SK-N-SH (cell line): ENCODE results near the gene METTL23. TPM values are rescaled to one million over a fixed set of nuclear protein-coding genes. Genes with fewer than 3 reads are reported as not detected.

ENCODE experiments used
- CTCF ChIA-PET: fragments of 300-600, 350-600 bp; formaldehyde crosslinking; extraction: SDS; loops from one replicate; lab custom pipeline; 2021; lab: Yijun Ruan, JAX
- POLR2A ChIA-PET: fragments of 350-600 bp; sonication (Branson Sonifier 250); formaldehyde crosslinking; extraction: SDS; loops from one replicate; lab custom pipeline; 2020; ENCODE audit warnings: antibody characterized with exemption, inconsistent platforms; lab: Yijun Ruan, JAX
- DNase-seq: peaks from one replicate; pipeline ENCODE4 v3.0.0; 2012
- H2AFZ ChIP-seq: fragments of 200-600 bp; sonication (generic); 2 replicates; pipeline ENCODE4 v1.8.1; 2016; ENCODE audit warnings: antibody characterized with exemption, mild to moderate bottlenecking, low read depth
- H3F3A ChIP-seq: fragments of 200-600 bp; sonication (generic); replicated peaks from 2 replicates; pipeline ENCODE3; 2016; ENCODE audit warnings: antibody characterized with exemption, mild to moderate bottlenecking; ENCODE audit not compliant: insufficient read depth
- H3K27ac ChIP-seq, 2 experiments: fragments of 200-500 bp in 1 of 2; fragments of 200-600 bp in 1 of 2; sonication (Bioruptor generic) in 1 of 2; sonication (generic), shearing (Covaris generic) in 1 of 2; 2 replicates each; pipeline versions ENCODE4 v1.5.1 to v1.6.1; 2014 to 2016; ENCODE audit warnings: low read depth in 2 of 2, inconsistent platforms in 1 of 2, low read length in 1 of 2, mild to moderate bottlenecking in 1 of 2, mixed read lengths in 1 of 2
- H3K27me3 ChIP-seq: fragments of 200-600 bp; sonication (generic), shearing (Covaris generic); 2 replicates; pipeline ENCODE4 v1.6.1; 2016; ENCODE audit warnings: mixed run types; ENCODE audit not compliant: insufficient read depth
- H3K36me3 ChIP-seq, 2 experiments: fragments of 200-500 bp in 1 of 2; fragments of 200-600 bp in 1 of 2; sonication (Bioruptor generic) in 1 of 2; sonication (generic) in 1 of 2; replicated peaks in 1 of 2; 2 replicates each; pipeline versions ENCODE3 to v1.5.1; 2014 to 2016; ENCODE audit warnings: low read length in 1 of 2, mild to moderate bottlenecking in 1 of 2; ENCODE audit not compliant: insufficient read depth in 2 of 2, control insufficient read depth in 1 of 2
- H3K4me1 ChIP-seq, 2 experiments: fragments of 200-500 bp in 1 of 2; fragments of 200-600 bp in 1 of 2; sonication (Bioruptor generic) in 1 of 2; sonication (generic), shearing (Covaris generic) in 1 of 2; 2 replicates each; pipeline versions ENCODE4 v1.5.1 to v1.6.1; 2014 to 2016; ENCODE audit warnings: low read depth in 1 of 2, low read length in 1 of 2, mixed run types in 1 of 2; ENCODE audit not compliant: insufficient read depth in 2 of 2, control insufficient read depth in 1 of 2
- H3K4me2 ChIP-seq: fragments of 200-600 bp; sonication (generic), shearing (Covaris generic); 2 replicates; pipeline ENCODE4 v1.6.1; 2017; ENCODE audit warnings: mixed run types
- H3K4me3 ChIP-seq, 2 experiments: fragments of 200-500 bp in 1 of 2; fragments of 200-600 bp in 1 of 2; sonication (Bioruptor generic) in 1 of 2; sonication (generic), shearing (Covaris generic) in 1 of 2; 2 replicates each; pipeline versions ENCODE4 v1.5.1 to v1.8.1; 2014 to 2016; ENCODE audit warnings: low read depth in 2 of 2, inconsistent platforms in 1 of 2, low read length in 1 of 2, mild to moderate bottlenecking in 1 of 2, mixed read lengths in 1 of 2, moderate library complexity in 1 of 2
- H3K79me2 ChIP-seq: fragments of 200-600 bp; sonication (generic); 2 replicates; pipeline ENCODE4 v1.8.1; 2017; ENCODE audit warnings: mild to moderate bottlenecking; ENCODE audit not compliant: insufficient read depth
- H3K9ac ChIP-seq: fragments of 200-600 bp; sonication (generic); 2 replicates; pipeline ENCODE4 v1.6.1; 2017; ENCODE audit warnings: mixed run types
- H3K9me2 ChIP-seq: fragments of 200-600 bp; sonication (generic); 2 replicates; pipeline ENCODE4 v1.6.1; 2017; ENCODE audit warnings: mixed run types
- H3K9me3 ChIP-seq: fragments of 200-600 bp; sonication (generic); 2 replicates; pipeline ENCODE4 v1.6.1; 2017; ENCODE audit warnings: mixed run types, mild to moderate bottlenecking, moderate library complexity
- H4K20me1 ChIP-seq: fragments of 200-600 bp; sonication (generic); 2 replicates; pipeline ENCODE4 v1.6.1; 2017; ENCODE audit warnings: mild to moderate bottlenecking, mixed run types; ENCODE audit not compliant: insufficient read depth
- ELF1 ChIP-seq: IDR thresholded peaks from 2 replicates; pipeline ENCODE4 v1.4.0; 2012
- EP300 ChIP-seq, 2 experiments: IDR thresholded peaks; 2 replicates each; pipeline versions ENCODE4 v1.4.0 to v1.6.1; 2012; ENCODE audit warnings: borderline replicate concordance in 1 of 2, low read depth in 1 of 2, low read length in 1 of 2
- EZH2phosphoT487 ChIP-seq: fragments of 200-600 bp; sonication (generic); IDR thresholded peaks from 2 replicates; pipeline ENCODE4 v1.6.1; 2017; ENCODE audit warnings: low read depth, mixed run types, mild to moderate bottlenecking, antibody characterized with exemption, moderate library complexity, borderline replicate concordance
- FOSL2 ChIP-seq: IDR thresholded peaks from 2 replicates; pipeline ENCODE4 v1.4.0; 2012; ENCODE audit warnings: low read depth, mild to moderate bottlenecking, moderate library complexity, borderline replicate concordance
- FOXJ3 ChIP-seq: sonication (generic); formaldehyde crosslinking; IDR thresholded peaks from 2 replicates; pipeline ENCODE4 v1.5.1; 2020; ENCODE audit warnings: mild to moderate bottlenecking, missing genetic modification reagents
- GABPA ChIP-seq: IDR thresholded peaks from 2 replicates; pipeline ENCODE4 v1.4.0; 2012; ENCODE audit warnings: low read depth, mild to moderate bottlenecking
- NFIC ChIP-seq: IDR thresholded peaks from 2 replicates; pipeline ENCODE4 v1.4.0; 2012; ENCODE audit warnings: borderline replicate concordance
- NRF1 ChIP-seq: IDR thresholded peaks from 2 replicates; pipeline ENCODE4 v1.6.1; 2012; ENCODE audit warnings: low read depth, mild to moderate bottlenecking, low read length
- POLR2AphosphoS5 ChIP-seq: IDR thresholded peaks from 2 replicates; pipeline ENCODE4 v1.6.1; 2012; ENCODE audit warnings: low read depth, low read length
- RAD21 ChIP-seq: IDR thresholded peaks from 2 replicates; pipeline ENCODE4 v1.6.1; 2012; ENCODE audit warnings: mild to moderate bottlenecking, low read length
- RCOR1 ChIP-seq: fragments of 150-350 bp; IDR thresholded peaks from 2 replicates; pipeline ENCODE4 v1.6.1; 2017; ENCODE audit warnings: antibody characterized with exemption, low read length
- REST ChIP-seq: IDR thresholded peaks from 2 replicates; pipeline ENCODE4 v1.6.1; 2012; ENCODE audit warnings: mild to moderate bottlenecking, low read depth, low read length, moderate library complexity
- RFX5 ChIP-seq: IDR thresholded peaks from 2 replicates; pipeline ENCODE4 v1.6.1; 2012; ENCODE audit warnings: mild to moderate bottlenecking, improper control_type of control experiment, low read length
- RXRA ChIP-seq: IDR thresholded peaks from 2 replicates; pipeline ENCODE4 v1.4.0; 2012; ENCODE audit warnings: low read depth, mild to moderate bottlenecking, borderline replicate concordance
- SIN3A ChIP-seq: IDR thresholded peaks from 2 replicates; pipeline ENCODE4 v1.6.1; 2012; ENCODE audit warnings: low read depth, mild to moderate bottlenecking, low read length, moderate library complexity, borderline replicate concordance
- SMC3 ChIP-seq: IDR thresholded peaks from 2 replicates; pipeline ENCODE4 v1.6.1; 2012; ENCODE audit warnings: low read depth, low read length, improper control_type of control experiment
- TAF1 ChIP-seq: IDR thresholded peaks from 2 replicates; pipeline ENCODE4 v1.6.1; 2012; ENCODE audit warnings: low read depth, mild to moderate bottlenecking, low read length, moderate library complexity, borderline replicate concordance
- TCF12 ChIP-seq: IDR thresholded peaks from 2 replicates; pipeline ENCODE4 v1.4.0; 2012
- TEAD4 ChIP-seq: IDR thresholded peaks from 2 replicates; pipeline ENCODE4 v1.4.0; 2012; ENCODE audit warnings: mild to moderate bottlenecking, borderline replicate concordance; ENCODE audit not compliant: insufficient read depth
- YY1 ChIP-seq: IDR thresholded peaks from 2 replicates; pipeline ENCODE4 v1.4.0; 2012; ENCODE audit warnings: low read depth, mild to moderate bottlenecking
- WGBS: methylation state at CpG from one replicate; pipeline ENCODE4 v1.1.6; 2017; ENCODE audit warnings: low lambda C conversion rate; 5-methylcytosine and 5-hydroxymethylcytosine counted together
- polyA plus RNA-seq, 3 experiments: library from polyadenylated mRNA; depleted of rRNA; stranded (reverse); fragments of >200 nt; gene quantifications; 2 replicates each; pipeline ENCODE4 v1.2.3, GENCODE V29; 2012

Gene METTL23
- polyA plus RNA-seq, 1 of the 3 experiments (the other 2 are of a cell fraction): 75.9 TPM

GRCh38 chr17:76689859-76690258, 36.8 kb upstream of the METTL23 start:
- 92% methylated on average over 11 of the region's 11 CpGs for WGBS
- Histone ChIP-seq H3K4me2 (no peak overlapping the region), H3K4me1 (peaks cover 0 to 15% of the 10 kb centered on the region in 2 experiments; a peak in 1 of 4 replicates), H3K36me3 (peaks cover 11 to 18% of the 10 kb centered on the region in 2 experiments), H3K4me3 (no peak overlapping the region), H3K9me2 (no peaks in the 10 kb centered on the region), H3F3A (peaks cover under 1% of the 10 kb centered on the region), H4K20me1 (peaks cover 35% of the 10 kb centered on the region), H3K9ac (no peak overlapping the region), H3K9me3 (no peaks in the 10 kb centered on the region), H2AFZ (no peak overlapping the region), H3K27ac (no peak overlapping the region), H3K27me3 (no peaks in the 10 kb centered on the region), H3K79me2 (peaks cover 63% of the 10 kb centered on the region)
- ChIA-PET CTCF (interaction anchor here (1.0 to 12.2 kb wide), 8 partner anchors 8 to 366 kb away, joined by 3 to 255 read pairs (median 10); partner anchors contain the start of gene MXRA7), POLR2A (no interaction called here)
- TF ChIP-seq TAF1 (no peak), ELF1 (no peak), GABPA (no peak), POLR2AphosphoS5 (no peak), RXRA (no peak), RCOR1 (no peak), EP300 (IDR thresholded peaks at IDR 0.05; ENCODE audit: borderline replicate concordance in 1 of 2, low read depth in 1 of 2, low read length in 1 of 2) (no peak), REST (no peak), NRF1 (no peak), RFX5 (no peak), FOXJ3 (no peak), FOSL2 (no peak), RAD21 (no peak)
- DNase-seq: no peak

- CTCF ChIA-PET: interaction anchor here (1.3 to 12.2 kb wide), 7 partner anchors 9 to 168 kb away, joined by 4 to 255 read pairs (median 11); partner anchors contain the start of gene MXRA7
- H3K9ac ChIP-seq: no peak overlapping the region
- H3K4me2 ChIP-seq: no peak overlapping the region
- POLR2A ChIA-PET: no interaction called here
- 94% methylated on average over 13 of the region's 13 CpGs for WGBS
- DNase-seq: no peak
- H2AFZ ChIP-seq: no peak overlapping the region
- H4K20me1 ChIP-seq: peaks cover 38% of the 10 kb centered on the region
- H3K27ac ChIP-seq: no peak overlapping the region
- peaks cover 8 to 12% of the 10 kb centered on the region in 2 experiments for H3K36me3 ChIP-seq
- peaks cover 0 to 15% of the 10 kb centered on the region in 2 experiments; a peak in 1 of 4 replicates for H3K4me1 ChIP-seq
- TF ChIP-seq FOSL2: no peak
- TF ChIP-seq NFIC: no peak
- no peak for TF ChIP-seq EP300 (IDR thresholded peaks at IDR 0.05; ENCODE audit: borderline replicate concordance in 1 of 2, low read depth in 1 of 2, low read length in 1 of 2)
- TF ChIP-seq SMC3: no peak
- no peak for TF ChIP-seq TCF12
- TF ChIP-seq POLR2AphosphoS5: no peak
- no peak for TF ChIP-seq YY1
- TF ChIP-seq RFX5: no peak
- TF ChIP-seq RAD21: no peak
- TF ChIP-seq SIN3A: no peak
- no peak for TF ChIP-seq RCOR1
- no peak for TF ChIP-seq TEAD4
- TF ChIP-seq TAF1: no peak
- TF ChIP-seq FOXJ3: no peak
- TF ChIP-seq EZH2phosphoT487: no peak
- no peaks in the 10 kb centered on the region for H3K9me3 ChIP-seq
- no peaks in the 10 kb centered on the region for H3K9me2 ChIP-seq
- H3K79me2 ChIP-seq: peaks cover 72% of the 10 kb centered on the region
- H3F3A ChIP-seq: peaks cover 3% of the 10 kb centered on the region
- no peaks in the 10 kb centered on the region for H3K27me3 ChIP-seq
- H3K4me3 ChIP-seq: no peak overlapping the region
These were observed 35.9 kb upstream of the METTL23 start for GRCh38 chr17:76690596-76691280.
